NCI-H2196 (cell line): Measurements from ENCODE around the gene HSPG2.

Experiments
- DNase-seq: peaks from one replicate; lab custom pipeline; 2025; ENCODE audit not compliant: unreplicated experiment; lab: John Stamatoyannopoulos, UW

HSPG2 gene

DNA sequence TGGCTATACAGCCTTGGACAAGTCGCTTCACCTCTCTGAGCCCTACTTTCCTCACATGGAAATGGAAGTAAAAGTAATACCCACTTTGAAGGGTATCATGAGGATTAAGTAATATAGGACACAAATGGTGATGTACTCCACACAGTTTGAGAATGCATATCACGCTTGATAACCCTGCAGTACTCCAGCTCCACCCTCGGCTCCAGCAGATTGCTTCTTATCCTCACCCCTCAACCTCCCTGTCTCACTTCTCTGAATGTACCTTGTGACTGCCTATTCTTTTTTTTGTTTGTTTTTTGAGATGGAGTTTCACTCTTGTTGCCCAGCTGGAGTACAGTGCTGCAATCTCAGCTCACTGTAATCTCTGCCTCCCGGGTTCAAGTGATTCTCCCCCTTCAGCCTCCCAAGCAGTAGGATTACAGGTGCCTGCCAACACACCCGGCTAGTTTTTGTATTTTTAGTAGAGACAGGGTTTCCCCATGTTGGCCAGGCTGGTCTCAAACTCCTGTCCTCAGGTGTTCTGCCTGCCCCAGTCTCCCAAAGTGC lies 69.6 kb downstream of the HSPG2 start:
- DNase-seq, result peak; percentile 15

GRCh38 chr1:21866707-21867043 lies 70.4 kb downstream of the HSPG2 start:
- DNase-seq, result peak; percentile 16

DNA sequence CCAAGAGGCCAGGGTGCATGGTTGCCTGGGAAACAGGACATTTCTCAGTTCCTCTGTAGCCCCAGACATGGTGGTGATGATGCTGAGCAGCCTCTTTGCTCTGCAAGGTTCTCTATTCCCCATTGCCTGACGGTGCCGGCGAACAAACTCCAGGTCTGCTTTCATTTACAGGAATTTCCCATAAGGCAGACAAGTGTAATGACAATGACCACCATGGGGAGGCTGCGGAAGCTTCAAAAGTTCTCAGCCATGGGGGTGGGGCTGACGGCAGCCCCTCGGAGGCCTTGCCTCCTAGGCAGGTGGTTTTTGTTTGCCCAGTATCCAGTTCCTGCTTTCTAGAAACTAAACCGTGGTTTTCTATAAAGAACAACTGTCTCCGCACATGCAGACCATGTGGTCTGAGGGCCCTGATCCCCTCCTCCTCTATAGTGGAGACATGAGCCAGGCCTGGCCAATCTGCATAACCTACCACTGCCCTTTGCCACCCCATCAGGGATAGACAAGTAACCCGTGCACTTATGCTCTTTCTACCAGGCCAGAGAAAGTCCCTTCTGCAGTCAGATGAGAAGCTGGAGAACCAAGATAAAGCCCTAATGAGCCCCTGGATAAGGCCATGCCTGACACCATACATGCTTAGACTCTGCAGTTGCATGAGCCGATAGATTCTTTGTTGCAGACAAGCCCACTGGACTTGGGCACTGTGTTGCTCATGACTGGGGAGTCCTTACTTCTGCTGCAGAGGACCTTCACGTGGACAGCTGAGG lies 71.0 kb downstream of the HSPG2 start:
- DNase-seq, result peak; percentile 62

- DNase-seq, result no peak
Observed at GRCh38 chr1:21865609-21865942, 71.5 kb downstream of the HSPG2 start.

DNA sequence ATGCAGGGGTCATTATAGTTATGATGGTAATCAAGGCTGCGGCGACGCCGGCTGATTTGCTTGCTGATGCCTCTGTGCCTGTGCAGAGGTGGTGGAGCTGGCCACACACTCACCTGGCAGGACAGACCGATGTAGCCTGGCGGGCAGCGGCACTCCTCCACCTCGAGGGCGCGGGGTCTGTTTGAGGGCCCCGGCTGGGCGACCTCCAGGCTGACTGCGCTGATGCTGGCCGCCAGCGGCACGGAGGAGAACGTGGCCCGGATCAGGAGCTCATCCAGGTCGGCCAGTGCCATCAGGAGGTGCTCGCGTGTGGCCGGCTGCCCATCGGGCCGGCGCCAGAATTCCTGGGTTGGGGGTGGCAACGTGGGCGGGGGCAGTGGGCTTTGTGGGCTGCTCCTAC lies 72.4 kb downstream of the HSPG2 start:
- DNase-seq, result no peak

- DNase-seq, result no peak
Observed at GRCh38 chr1:21863981-21864380, 73.1 kb downstream of the HSPG2 start.

- no peak for DNase-seq
Observed at GRCh38 chr1:21861602-21862429, 75.3 kb downstream of the HSPG2 start.

GRCh38 chr1:21860971-21861370 lies 76.1 kb downstream of the HSPG2 start:
- no peak for DNase-seq

DNA sequence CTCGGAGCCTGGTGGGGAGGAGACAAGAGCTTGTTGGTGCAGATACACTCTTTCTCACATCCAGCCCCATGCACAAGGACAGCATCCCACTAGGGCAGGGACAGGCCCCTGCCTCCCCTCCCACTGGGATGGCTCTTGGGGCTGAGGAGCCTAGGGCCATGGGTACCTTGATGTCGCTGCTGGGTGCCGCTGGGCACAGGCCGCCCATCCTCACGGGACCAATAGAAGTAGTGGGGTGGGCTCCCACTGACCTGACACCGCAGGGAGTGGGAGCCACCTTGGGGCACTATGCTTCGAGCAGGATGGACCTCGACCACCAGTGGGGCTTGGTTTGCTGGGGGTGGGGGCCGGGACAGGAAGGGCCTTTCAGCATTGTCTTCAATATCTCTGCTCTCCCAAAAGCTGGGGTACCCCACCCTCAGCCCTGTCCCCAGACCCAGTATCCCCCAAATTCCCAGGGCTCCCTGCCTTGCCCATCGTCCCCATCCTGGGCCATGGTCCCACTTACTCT lies 77.4 kb downstream of the HSPG2 start:
- no peak for DNase-seq

GRCh38 chr1:21857840-21858670 lies 79.1 kb downstream of the HSPG2 start:
- no peak for DNase-seq

DNA sequence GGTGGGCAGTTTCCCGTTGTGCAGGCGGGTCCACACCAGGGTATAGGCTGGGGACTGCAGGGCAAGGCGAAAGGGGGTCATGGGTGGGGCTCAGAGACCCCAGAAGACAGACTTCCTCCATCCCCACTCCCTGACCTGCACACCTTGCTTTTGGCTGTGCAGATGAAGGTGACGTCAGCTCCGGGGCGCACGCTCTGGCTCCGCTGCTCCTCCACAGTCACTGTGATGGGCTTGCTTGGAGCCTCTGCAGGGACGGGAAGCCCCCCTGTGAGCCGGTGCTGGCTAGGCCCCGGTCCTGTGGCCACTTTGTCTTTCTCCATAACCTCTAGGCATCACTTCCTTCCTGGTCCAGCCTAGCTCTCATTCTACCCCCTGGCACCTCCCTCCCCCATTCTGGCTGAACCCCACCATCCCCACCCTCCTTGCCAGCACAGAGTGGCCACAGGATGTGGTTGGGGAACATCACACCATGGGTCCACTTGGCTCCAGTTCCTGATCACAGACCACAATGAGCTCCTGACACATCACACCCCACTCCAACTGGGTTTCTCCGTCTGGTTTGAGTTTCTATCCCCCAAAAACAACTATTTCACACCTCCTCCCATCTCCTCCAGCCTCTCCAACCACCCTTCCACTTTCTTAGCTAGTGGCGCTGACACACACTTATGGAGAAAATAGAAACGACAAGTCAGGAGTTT lies 79.8 kb downstream of the HSPG2 start:
- no peak for DNase-seq

DNA sequence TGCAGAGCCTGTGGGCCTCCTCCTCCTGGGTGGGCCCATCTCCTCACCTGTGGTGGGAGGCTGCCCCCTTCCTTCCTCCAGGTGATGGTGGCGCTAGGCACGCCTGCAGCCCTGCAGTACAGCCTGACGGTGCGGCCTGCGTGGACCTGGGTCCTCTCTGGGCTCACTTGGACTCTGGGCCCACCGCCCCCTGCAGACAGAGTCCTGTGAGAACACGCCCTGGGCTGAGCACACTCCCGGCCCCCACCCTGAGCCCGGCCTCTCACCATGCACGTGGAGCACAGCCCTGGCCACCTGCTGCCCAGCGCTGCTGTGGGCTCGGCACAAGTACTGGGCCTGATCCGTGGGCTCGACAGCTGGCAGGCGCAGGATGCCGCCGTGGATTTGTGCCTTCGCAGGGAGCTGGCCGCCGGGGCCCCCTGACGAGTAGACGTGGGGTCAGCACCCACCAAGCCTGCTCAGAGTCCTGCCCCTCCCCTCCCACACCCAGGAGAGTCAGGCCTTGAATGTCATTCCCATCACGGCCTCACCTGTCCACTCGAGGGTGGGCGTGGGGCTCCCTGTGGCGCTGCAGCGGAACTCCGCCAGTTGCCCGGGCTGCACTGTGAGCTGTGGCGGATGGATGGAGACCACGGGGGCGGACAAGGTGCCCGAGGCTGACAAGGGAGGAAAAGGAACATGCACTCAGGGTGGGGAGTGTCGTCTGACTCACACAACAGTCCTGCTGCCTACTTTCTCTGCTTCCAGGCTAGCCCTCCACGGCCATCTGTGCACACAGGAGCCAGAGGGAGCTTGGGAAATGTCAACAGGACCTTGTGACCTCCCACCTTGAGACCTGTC lies 81.6 kb downstream of the HSPG2 start:
- no peak for DNase-seq

GRCh38 chr1:21854751-21855131 lies 82.4 kb downstream of the HSPG2 start:
- DNase-seq, result no peak

DNA sequence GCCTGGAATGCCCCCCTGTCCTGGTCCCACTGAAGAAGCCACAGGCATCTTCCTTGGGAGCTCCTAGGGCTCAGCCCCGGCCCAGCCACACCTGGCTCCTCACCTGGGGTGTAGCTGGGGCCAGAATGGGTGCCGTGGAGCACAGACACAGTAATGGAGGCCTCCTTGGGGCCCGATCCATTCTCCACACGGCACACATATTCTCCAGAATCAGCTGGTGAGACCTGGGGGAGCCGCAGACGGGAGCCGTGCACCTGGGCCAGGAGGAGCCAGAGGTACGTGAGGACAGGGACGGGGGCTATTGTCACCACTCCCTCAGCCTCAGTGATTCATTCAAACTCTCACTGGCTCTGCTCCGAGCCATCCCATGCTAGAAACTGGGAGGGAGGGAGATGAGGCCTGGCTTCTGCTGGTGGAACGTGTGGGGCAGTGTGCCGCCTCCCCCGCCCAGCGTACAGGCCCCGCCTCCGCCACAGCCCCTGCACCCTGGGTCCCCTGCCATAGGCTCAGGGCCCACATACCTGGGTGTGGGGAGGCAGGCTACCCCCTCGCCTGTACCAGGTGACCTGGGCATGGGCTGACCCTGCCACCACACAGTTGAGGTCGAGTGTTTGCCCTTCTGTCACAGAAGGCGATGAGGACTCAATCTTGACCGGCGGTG lies 82.9 kb downstream of the HSPG2 start:
- no peak for DNase-seq

DNA sequence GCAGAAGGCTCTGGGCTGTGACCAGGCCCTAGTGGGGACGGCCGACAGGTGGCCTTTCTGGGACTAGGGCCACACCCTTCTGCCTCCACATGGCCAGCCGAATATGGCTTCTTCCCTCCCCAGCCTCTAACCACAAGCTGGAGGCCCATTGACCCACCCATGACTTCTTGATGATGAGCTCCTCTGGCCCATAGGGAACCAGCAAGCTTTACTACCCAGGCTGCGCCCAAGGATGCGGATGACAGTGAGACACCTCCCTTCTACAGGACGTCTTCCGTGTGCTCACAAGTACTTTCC lies 84.0 kb downstream of the HSPG2 start:
- no peak for DNase-seq

DNA sequence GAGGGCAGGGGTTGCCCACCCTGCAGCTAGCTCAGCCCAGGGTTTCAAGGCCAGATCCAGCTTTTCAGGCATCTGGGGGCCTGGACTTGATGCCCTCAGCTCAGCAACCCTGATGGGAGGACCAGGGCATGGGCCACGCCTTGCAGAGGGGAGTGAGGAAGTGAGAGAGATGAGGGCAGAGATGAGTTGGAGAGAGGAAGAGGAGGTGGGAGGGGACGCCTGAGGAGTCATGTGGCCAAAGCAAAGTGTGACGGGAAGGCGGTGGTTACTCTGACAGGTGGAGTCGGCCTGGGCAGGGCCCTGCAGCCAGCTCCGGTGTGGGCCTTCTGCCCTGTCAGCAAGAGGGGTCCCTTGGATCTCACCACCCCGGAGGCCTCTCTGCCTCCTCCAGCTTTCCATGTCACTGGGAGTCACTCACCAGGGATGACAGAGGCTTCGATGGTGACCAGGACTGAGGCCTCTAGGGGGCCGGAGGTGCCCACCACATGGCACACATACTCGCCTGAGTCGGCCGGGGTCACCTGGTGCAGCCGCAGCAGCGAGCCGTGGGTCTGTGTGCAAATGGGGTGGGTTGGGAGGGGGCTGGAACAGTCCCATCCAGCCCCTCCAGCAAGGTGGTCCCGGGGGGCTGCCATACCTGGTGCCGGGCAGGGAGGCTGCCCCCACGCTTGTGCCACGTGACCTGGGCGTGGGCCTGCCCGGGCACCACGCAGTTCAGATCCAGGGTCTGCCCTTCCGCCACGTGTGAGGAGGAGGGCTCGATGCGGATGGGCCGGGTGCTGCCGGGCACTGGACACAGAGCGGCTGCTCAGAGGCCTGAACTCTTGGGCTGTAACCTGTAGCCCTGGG lies 84.6 kb downstream of the HSPG2 start:
- DNase-seq, result no peak

GRCh38 chr1:21851430-21852250 lies 85.5 kb downstream of the HSPG2 start:
- DNase-seq, result no peak
